Measurements from ENCODE around the gene CNTNAP5.

CNTNAP5 gene

DNA sequence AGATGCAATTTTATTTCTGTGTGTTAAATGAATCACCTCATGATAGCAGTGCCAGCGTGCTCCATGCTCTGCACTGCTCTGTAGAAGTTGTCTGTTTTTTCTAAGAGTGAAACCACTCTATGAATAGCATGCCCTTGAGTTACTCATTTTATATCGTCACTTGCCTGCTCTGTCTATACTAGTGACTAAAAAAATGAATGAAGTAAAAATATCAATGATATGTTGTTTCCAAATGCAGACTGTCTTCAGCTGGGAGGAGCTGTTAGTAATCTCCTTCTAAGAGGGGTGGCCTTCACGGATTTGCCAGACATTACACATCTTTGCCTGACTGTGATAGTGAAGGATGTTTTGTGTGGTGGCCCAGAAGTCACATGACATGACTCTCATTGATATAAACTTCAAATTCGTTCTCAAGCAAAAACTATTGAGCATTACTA lies 852.1 kb downstream of the CNTNAP5 start:
- no peak for DNase-seq (ENCODE audit: low read depth, low spot score)
- ChIA-PET POLR2A (no interaction called here), CTCF (no interaction called here)
- H3K4me3 ChIP-seq (ENCODE audit: low read depth, low read length): no peak overlapping the region
- TF ChIP-seq, protein P1, sequence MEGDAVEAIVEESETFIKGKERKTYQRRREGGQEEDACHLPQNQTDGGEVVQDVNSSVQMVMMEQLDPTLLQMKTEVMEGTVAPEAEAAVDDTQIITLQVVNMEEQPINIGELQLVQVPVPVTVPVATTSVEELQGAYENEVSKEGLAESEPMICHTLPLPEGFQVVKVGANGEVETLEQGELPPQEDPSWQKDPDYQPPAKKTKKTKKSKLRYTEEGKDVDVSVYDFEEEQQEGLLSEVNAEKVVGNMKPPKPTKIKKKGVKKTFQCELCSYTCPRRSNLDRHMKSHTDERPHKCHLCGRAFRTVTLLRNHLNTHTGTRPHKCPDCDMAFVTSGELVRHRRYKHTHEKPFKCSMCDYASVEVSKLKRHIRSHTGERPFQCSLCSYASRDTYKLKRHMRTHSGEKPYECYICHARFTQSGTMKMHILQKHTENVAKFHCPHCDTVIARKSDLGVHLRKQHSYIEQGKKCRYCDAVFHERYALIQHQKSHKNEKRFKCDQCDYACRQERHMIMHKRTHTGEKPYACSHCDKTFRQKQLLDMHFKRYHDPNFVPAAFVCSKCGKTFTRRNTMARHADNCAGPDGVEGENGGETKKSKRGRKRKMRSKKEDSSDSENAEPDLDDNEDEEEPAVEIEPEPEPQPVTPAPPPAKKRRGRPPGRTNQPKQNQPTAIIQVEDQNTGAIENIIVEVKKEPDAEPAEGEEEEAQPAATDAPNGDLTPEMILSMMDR (IDR thresholded peaks at IDR 0.05; ENCODE audit: insufficient read depth, low read length, missing control alignments): no peak

DNA sequence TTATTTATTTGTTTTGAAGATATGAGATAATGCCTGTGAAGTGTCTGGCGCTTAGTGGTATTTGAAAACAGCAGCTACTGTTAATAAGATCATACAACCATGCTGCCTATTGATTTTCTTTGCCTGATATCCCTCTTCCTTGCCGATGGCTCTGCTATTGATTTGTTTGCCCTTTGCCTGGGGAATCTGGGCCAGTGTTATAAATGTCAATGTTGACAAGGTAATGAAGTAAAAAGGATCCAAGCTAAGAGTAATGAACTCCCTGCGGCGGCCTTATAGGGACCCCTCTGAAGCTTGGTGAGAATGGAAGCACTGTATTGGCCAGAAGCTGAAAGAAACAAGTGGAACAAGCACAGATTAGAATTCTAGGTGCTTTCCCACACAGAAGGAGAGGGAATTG lies 854.6 kb downstream of the CNTNAP5 start:
- ChIA-PET POLR2A (no interaction called here), CTCF (no interaction called here)
- TF ChIP-seq, protein P1 (IDR thresholded peaks at IDR 0.05; ENCODE audit: insufficient read depth, low read length, missing control alignments): no peak
- no peak overlapping the region for H3K4me3 ChIP-seq (ENCODE audit: low read depth, low read length)
- DNase-seq (ENCODE audit: low read depth, low spot score): no peak

DNA sequence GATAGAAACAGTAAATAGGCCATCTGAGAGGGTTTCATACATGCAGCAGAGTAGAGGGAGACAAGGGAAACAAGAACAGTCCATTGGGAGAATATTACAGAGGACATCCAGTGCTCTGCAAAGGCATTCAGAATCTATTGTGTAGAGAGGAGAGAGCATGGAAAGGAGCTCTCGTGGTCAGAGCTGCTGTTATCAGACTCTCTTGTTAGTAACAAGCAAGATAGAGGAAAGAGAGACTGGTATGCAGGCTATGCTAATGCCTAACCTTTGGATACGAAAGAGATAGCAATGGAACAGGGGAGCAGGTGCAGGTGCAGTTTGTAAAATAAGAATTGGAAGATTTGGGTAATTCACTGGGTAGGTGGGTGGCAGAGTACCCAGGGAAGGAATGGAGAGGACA lies 855.9 kb downstream of the CNTNAP5 start:
- no peak overlapping the region for H3K4me3 ChIP-seq (ENCODE audit: low read depth, low read length)
- no peak for DNase-seq (ENCODE audit: low read depth, low spot score)
- CTCF ChIA-PET: no interaction called here
- TF ChIP-seq, protein P1 (IDR thresholded peaks at IDR 0.05; ENCODE audit: insufficient read depth, low read length, missing control alignments): no peak
- POLR2A ChIA-PET: no interaction called here

DNA sequence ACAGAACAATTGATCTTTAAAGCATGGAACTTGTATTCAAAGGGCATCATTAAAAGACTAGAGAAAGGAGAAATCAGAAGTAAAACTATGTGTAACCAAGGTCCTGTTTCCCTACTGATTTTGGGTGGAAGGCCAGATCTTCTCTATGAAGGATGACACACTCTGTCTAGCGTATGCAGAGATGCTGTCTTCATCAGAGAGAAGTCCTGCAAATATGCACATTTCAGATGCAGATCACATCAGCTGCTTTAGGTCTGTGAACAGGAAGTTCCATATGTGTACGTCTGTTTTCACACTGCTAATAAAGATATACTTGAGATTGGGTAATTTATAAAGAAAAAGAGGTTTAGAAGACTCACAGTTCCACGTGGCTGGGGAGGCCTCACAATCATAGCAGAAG lies 857.3 kb downstream of the CNTNAP5 start:
- TF ChIP-seq, protein P1 (IDR thresholded peaks at IDR 0.05; ENCODE audit: insufficient read depth, low read length, missing control alignments): no peak
- no peak overlapping the region for H3K4me3 ChIP-seq (ENCODE audit: low read depth, low read length)
- DNase-seq (ENCODE audit: low read depth, low spot score): no peak
- CTCF ChIA-PET: no interaction called here
- POLR2A ChIA-PET: no interaction called here

DNA sequence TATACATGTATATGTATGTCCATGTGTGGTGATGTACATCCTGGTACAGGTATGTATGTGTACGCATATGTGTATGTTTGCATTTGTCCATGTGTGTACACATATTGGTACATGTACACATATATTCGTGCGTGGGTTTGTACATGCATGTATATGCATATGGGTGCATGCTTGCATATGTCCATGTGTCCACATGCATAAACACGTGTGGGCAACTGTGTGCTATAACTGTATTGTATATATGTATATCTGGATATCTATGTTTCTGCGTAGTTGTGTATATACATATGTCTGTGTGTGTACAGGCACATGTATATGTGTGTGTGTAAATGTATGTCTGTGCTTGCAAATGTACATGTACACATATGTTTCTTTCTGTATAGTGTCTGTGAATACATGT lies 858.5 kb downstream of the CNTNAP5 start:
- TF ChIP-seq, protein P1 (IDR thresholded peaks at IDR 0.05; ENCODE audit: insufficient read depth, low read length, missing control alignments): no peak
- POLR2A ChIA-PET: no interaction called here
- DNase-seq (ENCODE audit: low read depth, low spot score): no peak
- CTCF ChIA-PET: no interaction called here
- no peak overlapping the region for H3K4me3 ChIP-seq (ENCODE audit: low read depth, low read length)

DNA sequence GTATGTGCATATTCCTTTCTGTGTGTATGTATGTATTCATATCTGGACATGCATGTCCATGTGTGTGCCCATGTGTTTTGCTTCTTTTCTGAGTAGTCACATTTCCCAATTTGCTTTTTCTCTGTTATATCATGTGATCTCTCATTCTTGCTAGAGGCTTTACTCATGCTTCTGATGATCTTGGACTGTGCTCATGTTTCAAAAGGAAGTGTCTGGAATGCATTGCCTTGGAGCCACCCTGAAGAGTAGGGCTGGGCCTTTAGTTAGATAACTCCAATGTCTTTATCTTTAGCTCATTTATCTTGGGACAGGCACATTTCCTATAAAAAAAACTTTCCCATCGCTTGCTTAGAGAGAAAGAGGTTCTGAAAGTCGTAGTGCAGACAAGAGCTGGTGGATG lies 859.2 kb downstream of the CNTNAP5 start:
- no peak for DNase-seq (ENCODE audit: low read depth, low spot score)
- TF ChIP-seq, protein P1 (IDR thresholded peaks at IDR 0.05; ENCODE audit: insufficient read depth, low read length, missing control alignments): no peak
- H3K4me3 ChIP-seq (ENCODE audit: low read depth, low read length): no peak overlapping the region
- ChIA-PET POLR2A (no interaction called here), CTCF (no interaction called here)
